ENCODE results near the gene PCDH8.

Gene PCDH8

GRCh38 chr13:52864941-52865340 lies 16.5 kb upstream of the PCDH8 start:
- H3K4me2 ChIP-seq (ENCODE audit: low read length) = no peak overlapping the region
- TF ChIP-seq EZH2 (IDR thresholded peaks at IDR 0.05; ENCODE audit: borderline replicate concordance, low read length) = no peak

GRCh38 chr13:52862358-52863206 lies 14.1 kb upstream of the PCDH8 start:
- no peak overlapping the region for H3K4me3 ChIP-seq (ENCODE audit: low read depth, low read length, poor library complexity, severe bottlenecking)
- TF ChIP-seq EZH2 (IDR thresholded peaks at IDR 0.05; ENCODE audit: borderline replicate concordance, low read length) (no peak), CTCF (IDR thresholded peaks at IDR 0.05; ENCODE audit: low read length) (peak; percentile 73)
- no peak overlapping the region for H3K4me2 ChIP-seq (ENCODE audit: low read length)
- no peak overlapping the region for H3K27ac ChIP-seq (ENCODE audit: low read depth, low read length, poor library complexity, severe bottlenecking)
- no peaks in the 10 kb centered on the region for H3K79me2 ChIP-seq (ENCODE audit: insufficient read depth, low read length)
- H3K36me3 ChIP-seq (ENCODE audit: insufficient read depth, low read length) = no peaks in the 10 kb centered on the region
- no peak overlapping the region for H2AFZ ChIP-seq (ENCODE audit: low read length)
- no peaks in the 10 kb centered on the region for H3K9me2 ChIP-seq (ENCODE audit: low read depth, low read length)
- no peak overlapping the region for H3K9ac ChIP-seq (ENCODE audit: low read length)
- no peaks in the 10 kb centered on the region for H4K20me1 ChIP-seq (ENCODE audit: insufficient read depth, low read length)
- no peaks in the 10 kb centered on the region for H3F3A ChIP-seq (ENCODE audit: insufficient read depth, low read length)
- no peaks in the 10 kb centered on the region for H3K9me3 ChIP-seq (ENCODE audit: low read length)
- no peaks in the 10 kb centered on the region for H3K27me3 ChIP-seq (ENCODE audit: insufficient read depth, low read length)
- no peaks in the 10 kb centered on the region for H3K4me1 ChIP-seq (ENCODE audit: insufficient read depth, low read length, severe bottlenecking)

More at GRCh38 chr13:52864941-52865340, 16.5 kb upstream of the PCDH8 start:
- Histone ChIP-seq H3F3A (ENCODE audit: insufficient read depth, low read length) (no peaks in the 10 kb centered on the region), H3K36me3 (ENCODE audit: insufficient read depth, low read length) (no peaks in the 10 kb centered on the region), H2AFZ (ENCODE audit: low read length) (no peak overlapping the region), H3K27me3 (ENCODE audit: insufficient read depth, low read length) (no peaks in the 10 kb centered on the region), H3K79me2 (ENCODE audit: insufficient read depth, low read length) (no peaks in the 10 kb centered on the region), H3K4me1 (ENCODE audit: insufficient read depth, low read length, severe bottlenecking) (no peaks in the 10 kb centered on the region), H3K9me3 (ENCODE audit: low read length) (no peaks in the 10 kb centered on the region), H3K9ac (ENCODE audit: low read length) (no peak overlapping the region), H3K4me3 (ENCODE audit: low read depth, low read length, poor library complexity, severe bottlenecking) (no peak overlapping the region), H4K20me1 (ENCODE audit: insufficient read depth, low read length) (no peaks in the 10 kb centered on the region), H3K9me2 (ENCODE audit: low read depth, low read length) (no peaks in the 10 kb centered on the region), H3K27ac (ENCODE audit: low read depth, low read length, poor library complexity, severe bottlenecking) (no peak overlapping the region)

GRCh38 chr13:52852444-52852843 lies 4.0 kb upstream of the PCDH8 start:
- H3K27ac ChIP-seq (ENCODE audit: low read depth, low read length, poor library complexity, severe bottlenecking) = no peak overlapping the region
- H3K9ac ChIP-seq (ENCODE audit: low read length) = no peak overlapping the region
- no peaks in the 10 kb centered on the region for H3F3A ChIP-seq (ENCODE audit: insufficient read depth, low read length)
- no peaks in the 10 kb centered on the region for H3K9me2 ChIP-seq (ENCODE audit: low read depth, low read length)
- H3K27me3 ChIP-seq (ENCODE audit: insufficient read depth, low read length) = no peaks in the 10 kb centered on the region
- TF ChIP-seq EZH2 (IDR thresholded peaks at IDR 0.05; ENCODE audit: borderline replicate concordance, low read length) = no peak
- TF ChIP-seq CTCF (IDR thresholded peaks at IDR 0.05; ENCODE audit: low read length) = no peak
- H3K9me3 ChIP-seq (ENCODE audit: low read length) = no peaks in the 10 kb centered on the region
- H3K4me1 ChIP-seq (ENCODE audit: insufficient read depth, low read length, severe bottlenecking) = no peaks in the 10 kb centered on the region
- H3K4me3 ChIP-seq (ENCODE audit: low read depth, low read length, poor library complexity, severe bottlenecking) = no peak overlapping the region
- H3K4me2 ChIP-seq (ENCODE audit: low read length) = no peak overlapping the region
- no peaks in the 10 kb centered on the region for H3K36me3 ChIP-seq (ENCODE audit: insufficient read depth, low read length)
- H3K79me2 ChIP-seq (ENCODE audit: insufficient read depth, low read length) = no peaks in the 10 kb centered on the region
- H4K20me1 ChIP-seq (ENCODE audit: insufficient read depth, low read length) = no peaks in the 10 kb centered on the region
- H2AFZ ChIP-seq (ENCODE audit: low read length) = no peak overlapping the region

Data from OCI-LY1 (cell line).